Activated B cell treated with CpG ODN at 0.5 μM for 24 hours (primary cell): ENCODE results near the gene TFDP2. TPM values are rescaled to one million over a fixed set of nuclear protein-coding genes. Genes with fewer than 3 reads are reported as not detected.
A peak's percentile ranks its signal among the peaks of the same experiment; 100 is the strongest.
"Not testable (repeated sequence)": the region's sequence is repeated elsewhere in the genome, so short reads cannot be mapped to it uniquely, and the experiment has no call there.

ENCODE experiments used
- ATAC-seq: fragments of 200-7000 bp; cut with Tn5 transposase; one replicate; pipeline ENCODE4 v1.10.0; 2021; ENCODE audit warnings: low read depth, mild to moderate bottlenecking, moderate library complexity
- CTCF ChIA-PET: fragments of 350-600 bp; sonication (Branson Sonifier 250); formaldehyde crosslinking; loops from one replicate; lab custom pipeline; 2021; ENCODE audit warnings: antibody characterized with exemption; lab: Charles Lee
- POLR2A ChIA-PET: fragments of 350-600 bp; sonication (Branson Sonifier 250); formaldehyde crosslinking; loops from one replicate; lab custom pipeline; 2021; ENCODE audit warnings: antibody characterized with exemption; lab: Charles Lee
- DNase-seq: peaks from one replicate; pipeline ENCODE4 v3.0.0; 2022
- H3K27ac Mint-ChIP-seq: one replicate; pipeline ENCODE4 v1.8.0; 2020; ENCODE audit warnings: mixed read lengths
- H3K27me3 Mint-ChIP-seq: one replicate; pipeline ENCODE4 v1.8.0; 2021; ENCODE audit warnings: mixed read lengths
- H3K36me3 Mint-ChIP-seq: one replicate; pipeline ENCODE4 v1.8.0; 2021; ENCODE audit warnings: low read depth, mixed read lengths
- H3K4me1 Mint-ChIP-seq: one replicate; pipeline ENCODE4 v1.8.0; 2021; ENCODE audit warnings: mixed read lengths
- H3K4me3 Mint-ChIP-seq: one replicate; pipeline ENCODE4 v1.8.0; 2020; ENCODE audit warnings: mild to moderate bottlenecking, mixed read lengths
- H3K9me3 Mint-ChIP-seq: one replicate; pipeline ENCODE4 v1.8.0; 2020; ENCODE audit warnings: mixed read lengths
- CTCF ChIP-seq: fragments of 200-600 bp; IDR thresholded peaks from one replicate; pipeline ENCODE4 v1.8.0; 2022; ENCODE audit warnings: antibody characterized with exemption, mild to moderate bottlenecking
- intact Hi-C: fragments of 100-400 bp; cut with micrococcal nuclease; formaldehyde crosslinking; loops from one replicate; pipeline ENCODE4 v1.15.1; 2024
- total RNA-seq: library from RNA; stranded (reverse); gene quantifications from 2 replicates; pipeline ENCODE4 v1.2.3, GENCODE V29; 2022

The TFDP2 gene
- total RNA-seq, 1 donor from 2014 or later = 23.1 TPM

GRCh38 chr3:141913150-141913811 lies 236.1 kb downstream of the TFDP2 start:
- Mint-ChIP-seq H3K4me3 (no peak overlapping the region), H3K27ac (no peak overlapping the region), H3K4me1 (no peaks in the 10 kb centered on the region), H3K9me3 (peaks cover 2% of the 10 kb centered on the region), H3K36me3 (peaks cover 54% of the 10 kb centered on the region), H3K27me3 (no peaks in the 10 kb centered on the region)
- POLR2A ChIA-PET = interaction anchor here (0.6 to 0.9 kb wide), 3 partner anchors 36 to 175 kb away, joined by 3 to 5 read pairs (median 4); partner anchors contain the start of genes ATP1B3 and RNF7
- CTCF ChIA-PET = interaction anchor here (0.9 to 1.9 kb wide), 10 partner anchors 13 to 452 kb away, joined by 4 to 10 read pairs (median 5); no protein-coding TSS in a partner anchor
- intact Hi-C loops = loop anchor here (1.0 to 2.0 kb wide), 6 partner anchors 36 to 610 kb away; partner anchors contain the start of genes ATP1B3 and RNF7
- TF ChIP-seq CTCF = peak; percentile 48
- DNase-seq (no peak), ATAC-seq (peak; percentile 58)

GRCh38 chr3:141909986-141910385 lies 239.4 kb downstream of the TFDP2 start:
- POLR2A ChIA-PET, intact Hi-C loops, H3K27ac Mint-ChIP-seq, CTCF ChIA-PET, H3K4me3 Mint-ChIP-seq, ATAC-seq, DNase-seq, H3K27me3 Mint-ChIP-seq, H3K9me3 Mint-ChIP-seq, H3K4me1 Mint-ChIP-seq: not testable (repeated sequence)
- peaks cover 61% of the 10 kb centered on the region for H3K36me3 Mint-ChIP-seq

GRCh38 chr3:141909408-141909807 lies 239.9 kb downstream of the TFDP2 start:
- H3K4me1 Mint-ChIP-seq = no peaks in the 10 kb centered on the region
- H3K9me3 Mint-ChIP-seq = peaks cover 2% of the 10 kb centered on the region
- ATAC-seq (no peak), DNase-seq (no peak)
- H3K27me3 Mint-ChIP-seq = no peaks in the 10 kb centered on the region
- no peak for TF ChIP-seq CTCF
- H3K4me3 Mint-ChIP-seq = no peak overlapping the region
- H3K36me3 Mint-ChIP-seq = peaks cover 63% of the 10 kb centered on the region
- intact Hi-C loops = no loop called here
- ChIA-PET CTCF (no interaction called here), POLR2A (no interaction called here)
- H3K27ac Mint-ChIP-seq = no peak overlapping the region

GRCh38 chr3:141905129-141905528 lies 244.2 kb downstream of the TFDP2 start:
- H3K36me3 Mint-ChIP-seq = peaks cover 55% of the 10 kb centered on the region
- peaks cover 4% of the 10 kb centered on the region for H3K9me3 Mint-ChIP-seq
- ATAC-seq = no peak
- CTCF ChIA-PET = no interaction called here
- no peak for DNase-seq
- no peak for TF ChIP-seq CTCF
- POLR2A ChIA-PET = no interaction called here
- H3K4me1 Mint-ChIP-seq = peaks cover 14% of the 10 kb centered on the region
- H3K27ac Mint-ChIP-seq = no peak overlapping the region
- no peak overlapping the region for H3K4me3 Mint-ChIP-seq
- no peaks in the 10 kb centered on the region for H3K27me3 Mint-ChIP-seq
- intact Hi-C loops = no loop called here

GRCh38 chr3:141904203-141904602 lies 245.1 kb downstream of the TFDP2 start:
- intact Hi-C loops = no loop called here
- H3K27ac Mint-ChIP-seq = no peak overlapping the region
- no peak for DNase-seq
- CTCF ChIA-PET = no interaction called here
- H3K4me1 Mint-ChIP-seq = peaks cover 14% of the 10 kb centered on the region
- H3K27me3 Mint-ChIP-seq = no peaks in the 10 kb centered on the region
- no peak for ATAC-seq
- TF ChIP-seq CTCF = no peak
- POLR2A ChIA-PET = no interaction called here
- H3K4me3 Mint-ChIP-seq = no peak overlapping the region
- peaks cover 6% of the 10 kb centered on the region for H3K9me3 Mint-ChIP-seq
- H3K36me3 Mint-ChIP-seq = peaks cover 48% of the 10 kb centered on the region
